Muscle layer of duodenum (tissue), 2 donors: ENCODE measurements around the gene TEAD4.
A peak's percentile ranks its signal among the peaks of the same experiment; 100 is the strongest.

Experiments
- H3K27ac ChIP-seq: one replicate; pipeline ENCODE4 v1.7.0; 2013; ENCODE audit warnings: mild to moderate bottlenecking, low read length
- H3K27me3 ChIP-seq: one replicate; pipeline ENCODE4 v1.7.0; 2013; ENCODE audit warnings: low read depth, mild to moderate bottlenecking, control low read depth, low read length
- H3K36me3 ChIP-seq, 2 donors: one replicate each; pipeline ENCODE4 v1.7.0; 2013; ENCODE audit warnings: low read length in 2 of 2, control low read depth in 1 of 2, mild to moderate bottlenecking in 1 of 2; ENCODE audit not compliant: insufficient read depth in 2 of 2, control insufficient read depth in 1 of 2
- H3K4me1 ChIP-seq, 2 donors: one replicate each; pipeline ENCODE4 v1.7.0; 2013; ENCODE audit warnings: low read length in 2 of 2, mild to moderate bottlenecking in 2 of 2, control low read depth in 1 of 2, moderate library complexity in 1 of 2; ENCODE audit not compliant: insufficient read depth in 2 of 2, control insufficient read depth in 1 of 2
- H3K4me3 ChIP-seq, 2 donors: one replicate each; pipeline ENCODE4 v1.7.0; 2013; ENCODE audit warnings: low read length in 2 of 2, low read depth in 1 of 2, mild to moderate bottlenecking in 1 of 2
- H3K9me3 ChIP-seq, 2 donors: one replicate each; pipeline ENCODE4 v1.7.0; 2013; ENCODE audit warnings: low read length in 2 of 2, control low read depth in 1 of 2, mild to moderate bottlenecking in 1 of 2; ENCODE audit not compliant: control insufficient read depth in 1 of 2
- donor health status: healthy.

TEAD4 gene

DNA sequence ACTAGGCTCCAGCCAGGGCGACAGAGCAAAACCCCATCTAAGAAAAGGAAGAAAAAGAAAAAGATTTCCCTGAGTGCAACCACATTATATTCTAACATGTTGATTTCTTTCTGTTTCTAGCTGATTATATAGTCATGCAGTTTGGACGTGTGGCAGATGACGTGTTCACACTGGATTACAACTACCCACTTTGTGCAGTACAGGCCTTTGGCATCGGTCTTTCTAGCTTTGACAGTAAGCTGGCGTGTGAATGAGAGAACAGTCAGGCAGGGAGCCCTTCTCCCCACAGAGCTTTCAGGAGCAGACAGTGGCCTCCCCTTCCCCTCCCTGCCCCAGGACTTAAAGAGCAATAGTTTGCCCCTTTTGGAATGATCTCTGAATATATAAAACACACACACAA is 20.0 kb upstream of the TEAD4 start:
- Histone ChIP-seq H3K4me1 (no peaks in the 10 kb centered on the region), H3K36me3 (peaks cover 28 to 55% of the 10 kb centered on the region in 2 donors), H3K9me3 (no peaks in the 10 kb centered on the region), H3K27ac (no peak overlapping the region), H3K4me3 (no peak overlapping the region), H3K27me3 (no peaks in the 10 kb centered on the region)

DNA sequence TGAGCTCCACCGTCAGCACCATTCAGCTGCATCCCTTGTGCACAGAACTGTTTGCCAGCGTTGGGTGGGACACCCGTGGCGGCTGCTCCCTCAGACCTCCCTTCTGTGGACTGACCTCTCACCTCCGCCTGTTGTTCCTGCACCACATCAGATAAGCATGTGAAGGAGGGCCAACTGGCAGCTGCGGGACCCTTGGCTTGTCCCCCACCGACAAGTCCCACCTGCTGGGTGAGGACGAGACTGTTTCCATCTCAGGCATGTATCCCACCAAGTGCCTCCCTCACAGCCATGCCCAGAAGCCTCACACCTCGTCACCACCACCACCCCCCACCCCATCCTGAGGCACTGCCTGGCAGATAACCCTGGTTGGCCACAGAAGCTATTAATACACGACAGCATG is 18.6 kb upstream of the TEAD4 start:
- Histone ChIP-seq H3K36me3 (peaks cover 19 to 44% of the 10 kb centered on the region in 2 donors), H3K27ac (no peak overlapping the region), H3K4me1 (peaks cover 0 to 7% of the 10 kb centered on the region in 2 donors), H3K4me3 (no peak overlapping the region), H3K27me3 (no peaks in the 10 kb centered on the region), H3K9me3 (no peaks in the 10 kb centered on the region)

GRCh38 chr12:2941524-2941923 is 17.7 kb upstream of the TEAD4 start:
- H3K27ac ChIP-seq, result no peak overlapping the region
- no peaks in the 10 kb centered on the region for H3K9me3 ChIP-seq
- H3K4me1 ChIP-seq, result peaks cover 0 to 7% of the 10 kb centered on the region in 2 donors
- H3K36me3 ChIP-seq, result peaks cover 19 to 42% of the 10 kb centered on the region in 2 donors
- no peaks in the 10 kb centered on the region for H3K27me3 ChIP-seq
- no peak overlapping the region for H3K4me3 ChIP-seq

DNA sequence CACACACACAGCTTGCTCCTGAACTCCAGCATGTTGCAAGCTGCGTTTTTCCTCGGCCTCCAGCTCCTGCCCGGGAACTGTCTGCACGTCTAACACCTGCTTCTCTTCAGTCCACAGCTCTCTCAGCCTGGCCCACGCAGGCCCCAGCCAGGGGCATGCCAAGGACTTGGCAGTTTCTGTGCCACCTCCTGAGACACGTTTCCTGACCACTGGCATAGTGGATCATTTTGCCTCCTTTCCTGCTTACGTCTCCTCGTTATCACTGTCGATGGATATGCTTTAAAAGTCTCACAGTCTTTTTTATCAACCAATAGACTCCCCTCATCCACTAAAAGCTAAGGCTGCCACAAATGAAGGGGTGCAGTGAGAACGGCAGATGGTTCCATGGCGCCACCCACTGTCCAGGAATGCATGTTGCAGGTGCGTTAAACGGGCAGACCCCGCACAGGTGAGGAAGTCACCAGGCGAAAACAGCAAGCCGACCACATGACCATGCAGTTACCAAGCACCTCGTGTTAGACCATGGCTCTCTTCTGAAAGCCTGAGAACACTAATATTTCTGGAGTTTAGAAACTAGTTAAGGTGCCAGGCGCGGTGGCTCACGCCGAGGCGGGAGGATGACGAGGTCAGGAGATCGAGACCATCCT is 14.7 kb upstream of the TEAD4 start:
- Histone ChIP-seq H3K4me3 (no peak overlapping the region), H3K27ac (no peak overlapping the region), H3K4me1 (peaks cover 0 to 7% of the 10 kb centered on the region in 2 donors), H3K27me3 (no peaks in the 10 kb centered on the region), H3K36me3 (peaks cover 12 to 22% of the 10 kb centered on the region in 2 donors), H3K9me3 (no peaks in the 10 kb centered on the region)

GRCh38 chr12:2949411-2949810 is 9.8 kb upstream of the TEAD4 start:
- no peak overlapping the region for H3K4me3 ChIP-seq
- H3K4me1 ChIP-seq, result peaks cover 0 to 6% of the 10 kb centered on the region in 2 donors
- no peaks in the 10 kb centered on the region for H3K36me3 ChIP-seq
- no peak overlapping the region for H3K27ac ChIP-seq
- no peaks in the 10 kb centered on the region for H3K9me3 ChIP-seq
- no peaks in the 10 kb centered on the region for H3K27me3 ChIP-seq

GRCh38 chr12:2955888-2956287 is 3.3 kb upstream of the TEAD4 start:
- Histone ChIP-seq H3K27me3 (no peaks in the 10 kb centered on the region), H3K4me3 (no peak overlapping the region), H3K36me3 (no peaks in the 10 kb centered on the region), H3K9me3 (no peaks in the 10 kb centered on the region), H3K27ac (no peak overlapping the region), H3K4me1 (peaks cover 0 to 6% of the 10 kb centered on the region in 2 donors)

- no peaks in the 10 kb centered on the region for H3K9me3 ChIP-seq
- peak overlapping the region; percentile 70 for H3K27ac ChIP-seq
- H3K27me3 ChIP-seq, result no peaks in the 10 kb centered on the region
Observed at GRCh38 chr12:2957816-2958431, 1.3 kb upstream of the TEAD4 start.

GRCh38 chr12:2958432-2959191 is 585 bp upstream of the TEAD4 start:
- Histone ChIP-seq H3K27ac (peak overlapping the region; percentile 70), H3K4me3 (peak overlapping the region; percentile 60 to 64), H3K4me1 (peaks cover 0 to 6% of the 10 kb centered on the region in 2 donors), H3K27me3 (no peaks in the 10 kb centered on the region), H3K36me3 (no peaks in the 10 kb centered on the region), H3K9me3 (no peaks in the 10 kb centered on the region)

More at GRCh38 chr12:2957816-2958431, 1.3 kb upstream of the TEAD4 start:
- Histone ChIP-seq H3K4me3 (peak overlapping the region; percentile 60 to 64), H3K4me1 (peaks cover 0 to 6% of the 10 kb centered on the region in 2 donors), H3K36me3 (no peaks in the 10 kb centered on the region)

DNA sequence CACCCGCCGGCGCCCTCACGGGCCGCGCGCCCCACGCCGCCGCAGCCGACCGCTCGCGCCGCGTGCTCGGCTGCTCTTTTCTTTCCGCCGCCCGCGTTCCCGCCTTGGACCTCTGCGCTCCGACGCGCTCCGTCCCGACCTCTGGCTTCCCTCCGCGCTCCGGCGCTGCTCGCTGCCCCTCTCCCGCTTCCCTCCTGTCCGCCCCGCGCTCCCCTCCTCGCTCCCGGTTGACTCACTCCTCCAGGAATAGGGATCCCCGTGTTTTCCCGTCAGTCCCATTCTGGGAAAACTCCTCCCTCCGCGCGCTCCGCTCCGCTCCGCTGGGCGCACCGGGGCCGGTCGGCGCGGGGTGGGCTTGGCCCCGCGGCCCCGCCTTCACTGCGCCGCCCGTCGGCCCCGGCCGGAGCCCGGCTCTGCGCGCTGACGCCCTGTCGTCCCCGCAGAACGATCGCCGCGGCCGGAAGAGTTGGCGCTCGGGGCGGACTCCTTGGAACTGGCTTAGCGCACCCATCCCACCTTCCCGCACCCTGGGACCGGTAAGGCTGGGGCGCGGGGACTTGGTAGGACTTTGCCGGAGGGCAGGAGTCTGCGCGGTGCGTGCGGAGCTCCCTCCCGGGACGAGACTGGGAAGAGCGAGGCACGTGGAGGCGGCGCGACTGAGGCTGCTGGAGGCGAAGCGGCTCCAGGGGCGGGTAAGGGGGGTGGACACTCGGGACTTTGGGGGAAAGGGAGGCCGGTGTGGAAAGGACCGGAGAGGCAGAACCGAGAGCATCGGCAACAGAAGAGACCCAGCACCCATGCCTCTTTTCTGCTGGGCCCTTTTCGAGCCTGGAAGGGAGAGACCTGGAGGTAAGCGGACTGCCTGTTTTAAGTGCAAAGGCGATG is 550 bp downstream of the TEAD4 start:
- H3K4me3 ChIP-seq, result peak overlapping the region; percentile 57 to 69
- H3K27ac ChIP-seq, result peak overlapping the region; percentile 24
- peaks cover 0 to 6% of the 10 kb centered on the region in 2 donors for H3K4me1 ChIP-seq
- no peaks in the 10 kb centered on the region for H3K27me3 ChIP-seq
- H3K36me3 ChIP-seq, result no peaks in the 10 kb centered on the region
- H3K9me3 ChIP-seq, result no peaks in the 10 kb centered on the region

- Histone ChIP-seq H3K27me3 (no peaks in the 10 kb centered on the region), H3K4me3 (peak overlapping the region; percentile 57 to 69), H3K4me1 (peaks cover 0 to 6% of the 10 kb centered on the region in 2 donors), H3K27ac (peak overlapping the region; percentile 24), H3K9me3 (no peaks in the 10 kb centered on the region), H3K36me3 (no peaks in the 10 kb centered on the region)
Observed at GRCh38 chr12:2960390-2960956, 1.3 kb downstream of the TEAD4 start.
